Sigmoid colon (tissue), 4 donors: Measurements from ENCODE around the gene LPGAT1.

Source experiments
- POLR2AphosphoS5 ChIP-seq, 4 donors: sonication (generic); formaldehyde crosslinking; IDR thresholded peaks; one replicate each; pipeline ENCODE4 v1.6.1; 2017; ENCODE audit warnings: antibody characterized with exemption in 4 of 4
- TF ChIP-seq, protein P1 (sequence below), 4 experiments: fragments of 450-650 bp in 3 of 4; fragments of 200-600 bp in 1 of 4; IDR thresholded peaks; one replicate each; pipeline ENCODE4 v1.5.1; 2016 to 2019; ENCODE audit warnings: antibody characterized with exemption in 4 of 4, mild to moderate bottlenecking in 3 of 4, moderate library complexity in 2 of 4

DNA sequence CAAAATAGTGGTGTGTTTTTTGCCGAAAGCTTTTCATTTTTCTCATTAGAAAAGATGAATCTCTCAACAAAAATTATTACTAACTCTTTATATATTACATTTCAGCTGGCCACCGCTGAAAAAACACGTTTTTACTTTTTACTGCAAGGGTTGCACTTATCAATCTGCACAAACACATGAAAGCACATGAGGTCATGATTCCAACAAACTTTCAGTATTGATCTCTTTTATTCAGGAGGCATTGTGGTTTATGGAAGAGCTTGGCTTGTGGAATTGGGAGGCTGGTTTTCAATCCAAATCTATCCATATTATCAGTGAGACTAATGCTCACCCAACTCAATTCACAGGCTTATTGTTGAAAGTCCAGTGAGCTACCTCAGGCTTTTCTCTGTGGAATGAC, 20.6 kb upstream of the LPGAT1 start:
- TF ChIP-seq, protein P1, sequence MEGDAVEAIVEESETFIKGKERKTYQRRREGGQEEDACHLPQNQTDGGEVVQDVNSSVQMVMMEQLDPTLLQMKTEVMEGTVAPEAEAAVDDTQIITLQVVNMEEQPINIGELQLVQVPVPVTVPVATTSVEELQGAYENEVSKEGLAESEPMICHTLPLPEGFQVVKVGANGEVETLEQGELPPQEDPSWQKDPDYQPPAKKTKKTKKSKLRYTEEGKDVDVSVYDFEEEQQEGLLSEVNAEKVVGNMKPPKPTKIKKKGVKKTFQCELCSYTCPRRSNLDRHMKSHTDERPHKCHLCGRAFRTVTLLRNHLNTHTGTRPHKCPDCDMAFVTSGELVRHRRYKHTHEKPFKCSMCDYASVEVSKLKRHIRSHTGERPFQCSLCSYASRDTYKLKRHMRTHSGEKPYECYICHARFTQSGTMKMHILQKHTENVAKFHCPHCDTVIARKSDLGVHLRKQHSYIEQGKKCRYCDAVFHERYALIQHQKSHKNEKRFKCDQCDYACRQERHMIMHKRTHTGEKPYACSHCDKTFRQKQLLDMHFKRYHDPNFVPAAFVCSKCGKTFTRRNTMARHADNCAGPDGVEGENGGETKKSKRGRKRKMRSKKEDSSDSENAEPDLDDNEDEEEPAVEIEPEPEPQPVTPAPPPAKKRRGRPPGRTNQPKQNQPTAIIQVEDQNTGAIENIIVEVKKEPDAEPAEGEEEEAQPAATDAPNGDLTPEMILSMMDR (IDR thresholded peaks at IDR 0.05): no peak
- TF ChIP-seq POLR2AphosphoS5 (IDR thresholded peaks at IDR 0.05): no peak
